Measurements from ENCODE around the gene DUSP8. TPM values are rescaled to one million over a fixed set of nuclear protein-coding genes. Genes with fewer than 3 reads are reported as not detected.

Gene DUSP8
- total RNA-seq, 1 experiment from 2014 or later = 4.4 TPM

DNA sequence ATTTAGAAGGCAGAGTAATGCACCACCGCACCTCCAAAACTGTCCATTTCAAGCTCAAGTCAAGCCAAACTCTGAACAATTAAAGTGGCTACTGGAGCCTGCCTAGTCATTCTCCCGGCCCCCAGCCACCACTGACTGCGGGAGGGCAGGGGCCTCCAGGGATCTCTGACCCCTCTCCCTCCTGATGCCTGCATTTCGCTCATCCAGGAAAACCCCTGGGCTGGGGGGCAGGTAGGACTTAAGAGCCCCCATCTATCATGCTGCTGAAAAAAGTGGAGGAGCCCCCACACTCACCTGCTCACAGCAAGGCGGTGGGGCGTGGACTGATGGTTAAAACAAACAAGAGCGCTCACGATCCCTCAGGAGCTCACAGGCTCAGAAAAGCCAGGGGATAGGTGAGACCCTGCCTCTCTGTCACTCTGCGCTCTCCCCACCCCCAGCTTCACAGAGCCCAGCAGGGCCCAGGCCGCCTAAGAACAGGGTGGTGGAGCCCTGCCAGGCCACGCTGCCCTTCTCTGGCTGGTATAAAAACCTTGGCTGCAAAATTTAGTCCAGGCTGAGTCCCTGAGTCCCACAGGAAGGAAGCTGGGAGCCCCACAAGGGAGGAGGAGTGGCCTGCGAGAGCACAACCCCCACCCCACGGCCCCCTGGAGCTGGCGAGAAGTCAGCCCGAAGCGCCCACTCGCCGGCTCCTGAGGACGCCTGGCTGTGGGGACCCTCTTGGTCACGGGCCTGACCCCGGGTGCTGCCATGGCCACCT, 64.5 kb downstream of the DUSP8 start:
- no CpG with 5 or more reads among the region's 21 CpGs for WGBS (ENCODE audit: extremely low coverage, insufficient read length, low lambda C conversion rate)
- Mint-ChIP-seq H3K27ac (peak overlapping the region; percentile 65 to 75 (median 66); a peak in 2 of 7 replicates), H3K9me3 (no peaks in the 10 kb centered on the region), H3K4me3 (peak overlapping the region in 1 of 2 experiments; percentile 32; a peak in 1 of 5 replicates), H3K27me3 (ENCODE audit: low read depth) (no peaks in the 10 kb centered on the region; the same call in 1 of the 2 replicates), H3K4me1 (peaks cover 16 to 40% of the 10 kb centered on the region in 2 experiments), H3K36me3 (ENCODE audit: insufficient read depth in 1 of 3, low read depth in 3 of 3) (no peaks in the 10 kb centered on the region)
- no peak overlapping the region for H3K4me2 ChIP-seq (ENCODE audit: insufficient read depth, insufficient read length, low read length)
- H2BK15ac ChIP-seq (ENCODE audit: low read depth, low read length) = no peak overlapping the region
- H3K27ac ChIP-seq (ENCODE audit: insufficient read length, low read depth, low read length) = no peak overlapping the region
- H3K56ac ChIP-seq (ENCODE audit: insufficient read length, low read depth, low read length) = no peak overlapping the region
- no peak overlapping the region for H2AFZ ChIP-seq (ENCODE audit: low read length)
- no peak overlapping the region for H2AK5ac ChIP-seq (ENCODE audit: insufficient read length, low read length)
- H3K9me3 ChIP-seq (ENCODE audit: control insufficient read depth, low read depth, low read length) = no peaks in the 10 kb centered on the region
- H2BK20ac ChIP-seq (ENCODE audit: low read depth, low read length, poor library complexity, severe bottlenecking) = no peak overlapping the region
- H4K8ac ChIP-seq (replicated peaks; ENCODE audit: insufficient read length, low read depth, low read length) = no peak overlapping the region
- peak overlapping the region; percentile 71 for H3K14ac ChIP-seq (ENCODE audit: insufficient read depth, low read length)
- H3K9ac ChIP-seq (ENCODE audit: extremely low read depth, insufficient read length, low read length) = no peak overlapping the region
- no peak overlapping the region for H2BK120ac ChIP-seq (ENCODE audit: low read depth, low read length, poor library complexity, severe bottlenecking)
- no peak overlapping the region for H3K23ac ChIP-seq (ENCODE audit: insufficient read length, low read depth, low read length)
- H3K23me2 ChIP-seq (ENCODE audit: insufficient read length, low read depth, low read length, poor library complexity, severe bottlenecking) = no peaks in the 10 kb centered on the region
- H3T11ph ChIP-seq (ENCODE audit: low read length) = no peak overlapping the region
- DNase-seq = no peak
- H3K79me1 ChIP-seq (ENCODE audit: insufficient read depth, low read depth, low read length, poor library complexity, severe bottlenecking) = no peaks in the 10 kb centered on the region
- peaks cover 2% of the 10 kb centered on the region; the same call in 1 of the 2 replicates for H3K4me1 ChIP-seq (ENCODE audit: insufficient read depth, low read length)
- H4K91ac ChIP-seq (ENCODE audit: insufficient read length, low read depth, low read length) = no peak overlapping the region
- TF ChIP-seq, protein P1, sequence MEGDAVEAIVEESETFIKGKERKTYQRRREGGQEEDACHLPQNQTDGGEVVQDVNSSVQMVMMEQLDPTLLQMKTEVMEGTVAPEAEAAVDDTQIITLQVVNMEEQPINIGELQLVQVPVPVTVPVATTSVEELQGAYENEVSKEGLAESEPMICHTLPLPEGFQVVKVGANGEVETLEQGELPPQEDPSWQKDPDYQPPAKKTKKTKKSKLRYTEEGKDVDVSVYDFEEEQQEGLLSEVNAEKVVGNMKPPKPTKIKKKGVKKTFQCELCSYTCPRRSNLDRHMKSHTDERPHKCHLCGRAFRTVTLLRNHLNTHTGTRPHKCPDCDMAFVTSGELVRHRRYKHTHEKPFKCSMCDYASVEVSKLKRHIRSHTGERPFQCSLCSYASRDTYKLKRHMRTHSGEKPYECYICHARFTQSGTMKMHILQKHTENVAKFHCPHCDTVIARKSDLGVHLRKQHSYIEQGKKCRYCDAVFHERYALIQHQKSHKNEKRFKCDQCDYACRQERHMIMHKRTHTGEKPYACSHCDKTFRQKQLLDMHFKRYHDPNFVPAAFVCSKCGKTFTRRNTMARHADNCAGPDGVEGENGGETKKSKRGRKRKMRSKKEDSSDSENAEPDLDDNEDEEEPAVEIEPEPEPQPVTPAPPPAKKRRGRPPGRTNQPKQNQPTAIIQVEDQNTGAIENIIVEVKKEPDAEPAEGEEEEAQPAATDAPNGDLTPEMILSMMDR (conservative IDR thresholded peaks at IDR 0.05) = no peak
- no peaks in the 10 kb centered on the region; the same call in 1 of the 2 replicates for H3K79me2 ChIP-seq (ENCODE audit: insufficient read depth, low read length)
- H3K18ac ChIP-seq (ENCODE audit: insufficient read length, low read depth, low read length) = no peak overlapping the region
- no peaks in the 10 kb centered on the region for H4K20me1 ChIP-seq (ENCODE audit: control insufficient read depth, insufficient read depth, insufficient read length)
- H3K27me3 ChIP-seq (ENCODE audit: insufficient read depth, low read length) = no peaks in the 10 kb centered on the region
- H3K4ac ChIP-seq (ENCODE audit: low read depth, low read length) = no peak overlapping the region
- H4K5ac ChIP-seq (ENCODE audit: insufficient read length, low read depth, low read length) = no peak overlapping the region
- H2BK5ac ChIP-seq (ENCODE audit: insufficient read length, low read length) = no peak overlapping the region
- H2BK12ac ChIP-seq (ENCODE audit: insufficient read length, low read depth, low read length) = no peak overlapping the region
